NCI-H345 (cell line): ENCODE measurements around the gene TMEM72.

ENCODE experiments used
- DNase-seq: peaks from one replicate; lab custom pipeline; 2025; lab: John Stamatoyannopoulos, UW

Gene TMEM72

DNA sequence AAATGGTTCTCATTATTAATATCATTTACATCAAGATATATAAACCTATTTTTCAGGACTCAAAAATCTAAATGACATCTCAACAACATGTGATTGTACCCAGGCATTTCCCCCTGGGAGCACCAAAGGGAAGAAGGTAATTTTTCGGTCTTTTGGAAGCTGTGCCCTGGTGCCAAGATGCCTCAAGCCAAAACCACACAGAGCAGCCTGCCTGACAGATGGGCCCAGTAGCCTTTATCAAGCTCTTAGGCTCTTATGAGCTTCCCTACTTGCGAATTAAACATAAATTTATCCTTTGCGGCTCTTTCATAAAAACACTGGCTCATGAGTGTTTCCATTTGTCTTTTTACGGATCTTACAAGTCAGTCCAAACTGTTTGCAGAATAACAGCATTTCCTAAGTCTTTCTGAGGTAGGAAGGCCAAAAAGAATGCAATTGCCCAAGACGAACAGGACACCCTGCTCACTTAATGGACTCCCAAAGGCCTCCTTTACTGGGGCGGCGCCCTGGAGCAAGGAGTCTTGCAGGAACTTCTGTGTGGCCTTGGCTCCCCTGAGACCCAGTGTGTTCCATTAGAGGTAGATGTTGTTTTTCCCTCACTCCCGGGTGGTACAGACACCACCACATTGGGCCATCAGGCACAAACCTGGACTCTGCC is 44.4 kb downstream of the TMEM72 start:
- no peak for DNase-seq

GRCh38 chr10:44956226-44956625 is 45.1 kb downstream of the TMEM72 start:
- DNase-seq: no peak

DNA sequence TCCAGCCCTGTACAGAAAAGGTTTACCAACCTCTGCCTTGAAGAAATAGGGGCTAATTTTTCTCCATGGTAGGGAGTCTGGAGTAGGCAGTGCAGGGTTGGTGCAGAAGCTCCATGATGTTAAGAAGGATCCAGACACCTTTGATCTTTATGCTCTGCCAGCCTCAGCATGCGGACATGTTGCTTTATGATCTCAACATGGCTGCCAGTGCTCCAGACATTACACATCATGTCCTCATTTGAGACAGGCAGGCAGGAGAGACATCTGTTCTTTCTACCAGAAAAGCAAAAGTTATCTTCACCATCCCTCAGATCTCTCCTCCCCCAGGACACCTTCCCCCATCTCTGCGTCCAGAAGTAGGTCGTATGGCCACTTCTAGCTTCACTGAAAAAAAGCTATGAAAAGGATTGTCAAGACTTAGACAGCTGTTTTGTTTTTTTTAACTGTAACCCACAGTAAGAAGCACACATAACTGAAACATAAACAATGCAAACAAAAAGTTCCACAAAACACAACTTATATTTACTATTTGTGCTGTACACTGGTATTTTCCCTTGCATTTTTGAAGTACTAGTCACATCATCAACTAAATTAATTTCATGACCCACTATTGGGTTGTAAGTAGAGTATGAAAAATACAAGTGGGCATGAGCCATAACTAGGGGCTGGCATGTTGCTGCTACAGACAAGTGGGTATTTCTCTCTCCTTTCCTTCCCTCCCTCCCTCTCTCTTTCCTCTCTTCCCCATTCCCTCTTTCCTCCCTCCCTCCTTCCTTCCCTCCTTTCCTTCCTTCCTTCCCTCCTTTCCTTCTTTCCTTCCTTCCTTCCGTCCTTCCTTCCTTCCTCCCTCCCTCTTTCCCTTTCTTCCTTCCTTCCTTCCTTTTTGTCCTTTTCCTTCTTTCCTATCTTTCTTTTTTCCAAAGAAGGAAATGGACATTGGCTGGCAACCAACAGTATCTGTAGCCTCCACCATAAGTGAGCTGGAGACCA is 45.9 kb downstream of the TMEM72 start:
- no peak for DNase-seq

GRCh38 chr10:44958196-44958897 is 47.2 kb downstream of the TMEM72 start:
- no peak for DNase-seq

DNA sequence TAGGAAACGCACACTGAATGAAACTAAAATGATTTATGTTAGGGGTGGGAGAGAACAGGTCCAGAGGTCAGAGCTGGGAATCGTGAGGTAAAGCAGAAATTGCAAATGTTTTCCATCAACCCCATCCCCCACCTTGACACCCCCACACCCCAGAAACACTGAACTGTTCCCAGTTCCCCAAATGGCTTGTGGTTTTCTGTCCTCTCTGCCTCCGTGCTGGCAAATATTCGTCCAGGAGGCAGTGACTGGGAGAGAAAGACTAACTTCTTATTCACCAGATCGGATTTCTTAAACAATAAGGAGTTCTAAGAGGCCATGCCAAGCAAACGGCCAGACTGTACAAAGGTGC is 47.7 kb downstream of the TMEM72 start:
- DNase-seq: no peak

DNA sequence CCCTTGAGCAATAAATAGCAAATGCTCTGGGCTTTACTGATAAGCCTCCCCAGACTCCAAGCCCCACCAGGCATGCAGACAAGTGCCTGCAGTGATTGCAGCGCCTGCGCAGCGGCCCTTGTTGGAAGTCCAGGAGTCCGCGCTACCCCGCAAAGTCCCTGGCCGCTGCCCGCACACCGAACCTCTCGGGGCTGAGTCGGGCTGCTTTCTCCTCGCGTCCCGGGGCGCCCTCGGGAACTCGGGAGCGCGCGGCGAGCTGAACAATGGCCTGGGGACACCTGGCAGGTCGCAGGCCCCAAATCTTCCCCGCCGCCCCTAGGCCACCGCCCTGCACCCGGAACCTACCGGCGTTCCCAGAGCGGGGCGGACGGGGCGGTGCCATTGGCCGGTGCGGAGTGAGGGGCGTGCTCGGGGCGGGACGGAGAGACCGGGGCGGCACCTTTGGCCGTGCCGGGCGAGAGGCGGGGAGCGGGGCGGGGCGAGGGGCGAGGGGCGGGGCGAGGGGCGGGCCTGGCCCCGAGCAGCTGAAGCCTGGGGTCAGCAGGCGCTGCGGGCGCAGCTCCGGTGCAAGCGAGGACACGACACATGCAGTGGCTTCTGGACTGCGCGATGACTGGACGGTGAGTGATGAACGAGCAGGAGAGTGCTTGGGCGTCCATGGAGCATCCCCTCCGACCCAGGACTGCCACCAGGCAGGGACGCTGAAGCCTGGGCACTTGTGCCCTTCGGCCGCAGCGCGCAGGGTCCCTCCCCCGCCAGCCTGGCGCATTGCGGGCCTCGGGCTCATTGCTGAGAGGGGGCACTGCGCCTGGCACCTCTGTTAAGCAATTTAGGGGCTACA is 48.3 kb downstream of the TMEM72 start, which contains the start of gene RASSF4:
RASSF4 (plus strand) TSS at position 556 of the 841 bp plus-strand sequence. CDS start 10,401 bp downstream, outside the sequence.
- DNase-seq: peak; percentile 85

DNA sequence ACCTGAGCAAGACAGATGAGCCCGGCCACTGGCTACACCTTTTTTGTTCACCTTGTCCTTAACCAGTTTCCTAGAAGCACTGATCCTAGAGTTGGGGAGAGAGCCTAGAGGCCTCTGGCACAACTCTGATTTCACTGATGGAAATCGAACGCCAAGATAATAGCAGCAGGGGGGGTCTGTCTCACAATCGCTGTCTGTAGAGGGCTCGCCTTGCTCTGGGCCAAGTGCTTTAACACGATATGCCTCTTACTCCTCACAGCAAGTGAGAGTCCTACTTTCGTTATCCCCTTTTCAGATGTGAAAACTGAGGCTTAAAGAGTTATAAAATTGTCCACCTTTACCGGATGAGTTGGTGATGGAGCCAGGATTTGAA is 48.9 kb downstream of the TMEM72 start:
- DNase-seq: peak; percentile 5

DNA sequence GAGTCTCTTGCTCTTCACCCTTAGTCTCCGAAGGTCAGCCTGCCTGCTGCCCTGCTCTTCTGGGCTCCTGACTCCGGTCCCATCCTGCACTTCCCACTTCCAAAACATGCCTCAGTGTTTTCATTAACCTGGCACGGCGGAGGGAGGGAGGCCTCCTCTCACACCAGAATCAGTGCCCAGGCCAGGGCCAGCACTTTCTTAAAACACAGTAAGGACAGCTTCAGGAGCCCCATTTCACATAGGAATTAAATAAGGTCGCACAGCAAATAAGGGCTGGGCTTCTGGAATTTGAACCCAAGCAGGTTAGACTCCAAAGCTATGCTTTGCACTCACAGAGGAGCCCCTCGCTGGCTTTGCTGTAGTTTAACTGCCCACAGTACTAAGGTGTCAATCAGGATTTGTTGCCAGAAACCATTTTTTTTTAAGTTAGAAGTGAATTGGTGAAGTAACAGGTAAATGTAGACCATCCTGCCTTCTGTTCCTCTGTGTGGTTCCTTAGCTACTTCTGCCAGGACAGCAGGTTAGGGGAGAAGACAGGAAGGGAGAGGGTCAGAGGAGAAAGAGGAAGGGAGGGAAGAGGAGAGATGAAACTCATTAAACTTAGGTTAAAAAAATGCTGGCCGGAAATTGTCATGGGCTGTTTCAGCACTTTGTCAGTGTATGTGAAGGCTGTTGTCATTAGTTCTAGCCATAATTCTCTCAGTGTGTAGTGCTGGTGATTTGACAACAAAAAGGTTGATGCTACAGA is 49.5 kb downstream of the TMEM72 start:
- no peak for DNase-seq

GRCh38 chr10:44961230-44961571 is 50.1 kb downstream of the TMEM72 start:
- DNase-seq: no peak

DNA sequence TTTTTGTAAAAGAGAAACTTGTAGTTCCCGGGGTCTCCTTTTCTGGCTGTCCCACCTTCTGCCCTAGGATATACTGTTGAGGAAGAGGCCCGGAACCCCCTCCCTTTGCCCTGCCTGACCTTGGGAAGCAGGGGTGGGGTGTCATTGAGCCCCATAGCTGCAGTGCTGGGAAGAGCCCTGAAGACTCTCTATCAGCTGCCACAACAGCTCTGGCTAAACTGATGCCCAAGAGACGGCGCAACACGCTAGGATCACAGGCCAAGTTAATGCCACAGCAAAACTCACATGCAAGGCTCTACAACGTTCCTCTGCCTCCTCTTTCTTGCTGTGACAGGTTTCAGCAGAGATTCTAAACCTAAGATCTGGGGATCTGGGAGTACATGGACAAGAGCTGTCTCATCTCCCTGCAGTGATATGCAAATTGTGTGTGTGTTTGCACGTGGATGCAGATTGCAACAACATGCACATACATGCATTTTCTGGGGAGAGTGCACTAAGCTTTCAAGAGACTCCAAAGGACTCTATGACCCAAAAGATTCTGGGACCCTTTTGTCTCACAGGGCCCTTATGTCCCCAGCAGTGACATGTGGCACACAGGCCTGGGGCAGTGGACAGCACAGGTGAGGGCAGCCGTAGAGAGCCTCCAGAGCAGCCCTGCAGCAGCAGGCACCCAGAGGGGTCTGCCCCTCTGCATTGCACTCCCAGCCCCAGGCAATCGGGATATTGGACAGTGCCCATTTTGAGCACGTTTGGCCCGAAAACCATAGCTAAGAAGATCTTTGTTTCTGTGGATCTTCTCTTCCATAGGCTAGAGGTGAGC is 51.0 kb downstream of the TMEM72 start:
- DNase-seq: no peak

- DNase-seq: no peak
These were observed 52.0 kb downstream of the TMEM72 start for GRCh38 chr10:44962870-44963738.

DNA sequence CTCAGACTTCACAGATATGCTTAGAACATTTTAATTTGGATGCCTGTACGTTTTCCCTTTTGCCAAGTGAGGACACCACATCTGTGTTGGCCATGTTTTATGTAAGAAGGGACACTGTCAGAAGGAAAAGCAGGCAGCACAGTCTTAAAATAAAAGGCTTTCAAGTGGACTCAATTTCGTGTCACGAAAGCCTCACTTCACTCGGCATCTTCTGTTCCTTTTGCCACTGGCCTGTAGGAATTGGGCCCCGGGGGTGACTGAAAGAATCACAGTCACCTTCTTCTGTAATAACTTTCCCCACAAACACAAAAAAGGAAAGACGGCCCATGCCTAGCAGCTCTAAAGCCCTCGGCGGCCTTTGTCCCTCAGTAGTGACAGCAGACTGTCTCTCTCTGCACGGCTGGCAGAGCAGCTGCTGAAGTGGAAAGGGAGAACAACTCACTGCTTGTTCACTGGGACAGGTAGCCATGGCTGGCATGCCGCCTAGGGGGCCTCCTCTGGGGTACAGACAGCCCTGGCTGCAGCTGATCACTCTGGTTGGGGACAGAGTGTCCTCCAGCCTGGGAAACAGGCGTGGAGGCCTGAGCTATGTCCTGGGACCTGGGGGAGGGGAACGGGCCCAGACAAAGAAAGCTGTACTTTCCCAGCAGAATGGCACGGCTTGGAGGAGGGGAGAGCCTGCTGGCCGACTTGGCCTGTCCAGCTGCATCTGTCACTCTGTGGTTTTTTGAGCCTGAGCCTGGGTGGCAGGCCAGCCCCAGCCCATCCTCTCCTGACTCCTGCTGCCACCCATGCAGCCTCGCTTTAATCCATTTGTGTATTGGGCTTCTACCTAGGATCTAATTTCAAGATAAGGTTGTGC is 52.9 kb downstream of the TMEM72 start:
- no peak for DNase-seq

DNA sequence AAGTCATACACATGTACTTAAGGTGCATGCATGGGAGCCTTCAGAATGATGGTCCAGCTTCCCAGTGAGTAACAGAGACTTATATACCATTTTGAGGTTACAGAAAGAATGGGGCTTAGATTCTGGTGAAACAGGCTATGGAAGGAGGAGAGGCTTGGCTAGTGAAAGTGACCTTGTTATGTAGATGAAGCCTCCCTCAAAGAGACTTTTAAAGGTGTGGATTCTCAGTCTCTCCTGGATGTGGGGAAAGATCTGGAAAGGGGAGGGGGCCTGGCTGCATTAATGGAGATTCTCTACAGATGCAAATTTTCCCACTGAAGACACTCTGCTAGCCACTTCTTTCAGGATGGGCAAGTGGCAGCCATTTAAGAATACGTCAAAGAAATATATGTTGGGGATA is 54.0 kb downstream of the TMEM72 start:
- DNase-seq: no peak

GRCh38 chr10:44965651-44966097 is 54.5 kb downstream of the TMEM72 start:
- no peak for DNase-seq

DNA sequence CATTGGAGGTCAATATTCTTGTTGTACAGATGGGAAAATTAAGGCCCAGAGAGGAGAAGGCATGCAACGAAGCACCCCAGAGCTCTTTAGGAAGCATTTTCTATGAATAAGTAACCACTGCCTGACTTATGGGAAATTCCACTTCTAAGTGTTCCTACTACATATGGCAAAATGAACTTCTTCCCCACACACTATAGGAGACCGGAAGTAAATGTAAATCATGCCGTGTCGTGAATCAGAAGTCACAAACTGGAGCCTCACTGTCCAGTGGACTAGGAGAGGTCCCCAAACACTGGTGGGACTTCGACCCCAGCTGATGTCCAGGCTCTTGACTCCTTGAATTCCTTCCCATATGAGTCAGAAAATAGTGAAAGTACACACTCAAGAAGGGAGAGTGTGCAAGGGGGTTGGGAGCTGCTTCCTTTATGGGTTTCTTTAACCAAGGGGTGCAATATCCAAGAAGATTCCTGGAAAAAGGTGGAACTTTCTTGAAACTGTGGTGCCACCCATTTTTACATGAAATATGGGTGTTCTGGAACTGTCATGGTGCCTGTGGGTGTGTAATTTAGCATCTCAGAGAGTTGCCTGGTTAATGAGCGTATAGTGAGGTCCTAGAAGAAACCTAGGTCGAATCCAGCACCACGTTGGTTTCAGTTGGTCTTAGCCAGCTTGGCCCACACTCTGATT is 55.1 kb downstream of the TMEM72 start:
- no peak for DNase-seq

DNA sequence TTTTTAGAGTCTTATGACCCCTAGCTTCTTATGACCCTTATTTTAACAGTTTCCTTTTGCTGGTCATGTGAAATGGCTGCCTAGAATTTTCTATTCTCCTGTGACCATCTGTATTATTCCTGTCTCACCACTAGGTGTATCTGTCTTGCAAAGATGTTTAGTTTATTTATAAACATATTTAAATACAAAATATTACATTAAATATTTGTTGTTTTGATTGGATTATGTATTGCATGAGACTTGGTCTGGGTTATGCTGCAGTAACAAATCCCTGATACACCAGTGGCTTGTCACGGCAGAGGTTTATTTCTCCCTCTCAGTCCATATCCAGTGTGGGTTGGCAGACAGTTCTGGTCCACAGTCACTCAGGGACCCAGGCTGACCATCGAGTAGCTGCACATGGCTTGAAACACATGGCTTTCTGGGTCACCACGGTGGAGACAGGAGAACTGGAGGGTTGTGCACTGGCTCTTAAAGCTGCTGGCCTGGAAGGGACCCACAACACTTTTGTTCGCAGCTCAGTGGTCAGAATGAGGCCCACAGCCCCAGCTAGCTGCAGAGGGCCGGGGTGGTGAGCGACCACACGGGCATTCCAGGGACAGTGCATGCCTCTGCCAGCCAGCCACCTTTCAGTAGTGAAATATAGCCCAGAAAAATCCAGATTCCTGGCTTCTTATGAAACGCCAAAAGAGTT is 55.8 kb downstream of the TMEM72 start:
- no peak for DNase-seq

DNA sequence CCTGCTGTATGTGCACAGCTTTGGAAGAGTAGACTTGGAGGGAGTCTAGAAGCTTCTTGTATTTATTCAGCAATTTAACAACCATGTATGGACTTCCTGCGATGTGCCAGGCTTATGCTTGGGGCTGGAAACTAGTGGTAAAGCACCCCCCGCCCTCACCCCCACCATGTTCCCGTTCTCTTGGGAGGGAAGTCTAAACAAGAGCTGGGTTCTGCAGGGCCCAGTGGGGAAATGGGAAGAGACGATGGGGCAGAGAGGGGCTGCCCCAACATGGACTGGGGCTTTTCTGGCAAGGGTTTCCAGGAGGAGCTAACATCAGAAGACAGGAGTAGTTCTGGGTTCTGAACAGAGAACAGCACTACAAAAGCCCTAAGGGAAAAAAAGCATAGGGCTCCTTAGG is 56.5 kb downstream of the TMEM72 start:
- DNase-seq: no peak
